Activated CD8-positive, alpha-beta T cell treated with anti-CD3 and anti-CD28 coated beads for 36 hours (primary cell): Measurements from ENCODE around the gene TRMT44. TPM values are rescaled to one million over a fixed set of nuclear protein-coding genes. Genes with fewer than 3 reads are reported as not detected.

Experiments used
- ATAC-seq: fragments of 200-7000 bp; cut with Tn5 transposase; one replicate; pipeline ENCODE4 v1.10.0; 2021; ENCODE audit warnings: mild to moderate bottlenecking, moderate library complexity
- CTCF ChIA-PET: fragments of 350-600 bp; sonication (Branson Sonifier 250); formaldehyde crosslinking; loops from one replicate; lab custom pipeline; 2021; ENCODE audit warnings: antibody characterized with exemption; lab: Charles Lee
- POLR2A ChIA-PET: fragments of 350-600 bp; sonication (Branson Sonifier 250); formaldehyde crosslinking; loops from one replicate; lab custom pipeline; 2021; ENCODE audit warnings: antibody characterized with exemption; lab: Charles Lee
- DNase-seq: peaks from one replicate; pipeline ENCODE4 v3.0.0-alpha.2; 2020
- H3K27ac Mint-ChIP-seq: one replicate; pipeline ENCODE4 v1.8.0; 2021; ENCODE audit warnings: mild to moderate bottlenecking, mixed read lengths
- H3K27me3 Mint-ChIP-seq: one replicate; pipeline ENCODE4 v1.8.0; 2021; ENCODE audit warnings: mixed read lengths
- H3K36me3 Mint-ChIP-seq: one replicate; pipeline ENCODE4 v1.8.0; 2021; ENCODE audit warnings: low read depth, mixed read lengths
- H3K4me1 Mint-ChIP-seq: one replicate; pipeline ENCODE4 v1.8.0; 2021; ENCODE audit warnings: low read depth, mixed read lengths
- H3K4me3 Mint-ChIP-seq: one replicate; pipeline ENCODE4 v1.8.0; 2021; ENCODE audit warnings: mild to moderate bottlenecking, moderate library complexity, mixed read lengths
- H3K9me3 Mint-ChIP-seq: one replicate; pipeline ENCODE4 v1.8.0; 2021; ENCODE audit warnings: mixed read lengths
- intact Hi-C: fragments of 100-400 bp; cut with micrococcal nuclease; formaldehyde crosslinking; loops from one replicate; pipeline ENCODE4 v1.10.0; 2022
- total RNA-seq, 2 experiments: library from RNA; stranded (reverse); gene quantifications; one replicate each; pipeline ENCODE4 v1.2.3, GENCODE V29; 2021
- TF ChIP-seq, protein P1 (sequence below): fragments of 200-600 bp; IDR thresholded peaks from one replicate; pipeline ENCODE4 v1.8.0; 2022; ENCODE audit warnings: antibody characterized with exemption, mild to moderate bottlenecking

TRMT44 gene
- total RNA-seq, 2 experiments from 2014 or later, result 25.5 to 26.3 TPM

- TF ChIP-seq, protein P1, sequence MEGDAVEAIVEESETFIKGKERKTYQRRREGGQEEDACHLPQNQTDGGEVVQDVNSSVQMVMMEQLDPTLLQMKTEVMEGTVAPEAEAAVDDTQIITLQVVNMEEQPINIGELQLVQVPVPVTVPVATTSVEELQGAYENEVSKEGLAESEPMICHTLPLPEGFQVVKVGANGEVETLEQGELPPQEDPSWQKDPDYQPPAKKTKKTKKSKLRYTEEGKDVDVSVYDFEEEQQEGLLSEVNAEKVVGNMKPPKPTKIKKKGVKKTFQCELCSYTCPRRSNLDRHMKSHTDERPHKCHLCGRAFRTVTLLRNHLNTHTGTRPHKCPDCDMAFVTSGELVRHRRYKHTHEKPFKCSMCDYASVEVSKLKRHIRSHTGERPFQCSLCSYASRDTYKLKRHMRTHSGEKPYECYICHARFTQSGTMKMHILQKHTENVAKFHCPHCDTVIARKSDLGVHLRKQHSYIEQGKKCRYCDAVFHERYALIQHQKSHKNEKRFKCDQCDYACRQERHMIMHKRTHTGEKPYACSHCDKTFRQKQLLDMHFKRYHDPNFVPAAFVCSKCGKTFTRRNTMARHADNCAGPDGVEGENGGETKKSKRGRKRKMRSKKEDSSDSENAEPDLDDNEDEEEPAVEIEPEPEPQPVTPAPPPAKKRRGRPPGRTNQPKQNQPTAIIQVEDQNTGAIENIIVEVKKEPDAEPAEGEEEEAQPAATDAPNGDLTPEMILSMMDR, result no peak
- ATAC-seq (no peak), DNase-seq (no peak)
- Mint-ChIP-seq H3K27me3 (no peaks in the 10 kb centered on the region), H3K36me3 (no peaks in the 10 kb centered on the region), H3K4me3 (no peak overlapping the region), H3K27ac (no peak overlapping the region), H3K4me1 (no peaks in the 10 kb centered on the region), H3K9me3 (no peaks in the 10 kb centered on the region)
- ChIA-PET CTCF (interaction anchor here (1.8 kb wide), 1 partner anchor 39 kb away, joined by 6 read pairs; no protein-coding TSS in a partner anchor), POLR2A (no interaction called here)
- intact Hi-C loops, result no loop called here
These were observed 66.6 kb downstream of the TRMT44 start for GRCh38 chr4:8507196-8507570.

GRCh38 chr4:8507624-8508023 is 67.0 kb downstream of the TRMT44 start:
- Mint-ChIP-seq H3K9me3 (peaks cover under 1% of the 10 kb centered on the region), H3K4me1 (no peaks in the 10 kb centered on the region), H3K36me3 (no peaks in the 10 kb centered on the region), H3K4me3 (no peak overlapping the region), H3K27me3 (no peaks in the 10 kb centered on the region), H3K27ac (no peak overlapping the region)
- DNase-seq (no peak), ATAC-seq (no peak)
- TF ChIP-seq, protein P1, result no peak
- POLR2A ChIA-PET, result no interaction called here
- CTCF ChIA-PET, result interaction anchor here (1.8 kb wide), 1 partner anchor 39 kb away, joined by 6 read pairs; no protein-coding TSS in a partner anchor
- intact Hi-C loops, result no loop called here

DNA sequence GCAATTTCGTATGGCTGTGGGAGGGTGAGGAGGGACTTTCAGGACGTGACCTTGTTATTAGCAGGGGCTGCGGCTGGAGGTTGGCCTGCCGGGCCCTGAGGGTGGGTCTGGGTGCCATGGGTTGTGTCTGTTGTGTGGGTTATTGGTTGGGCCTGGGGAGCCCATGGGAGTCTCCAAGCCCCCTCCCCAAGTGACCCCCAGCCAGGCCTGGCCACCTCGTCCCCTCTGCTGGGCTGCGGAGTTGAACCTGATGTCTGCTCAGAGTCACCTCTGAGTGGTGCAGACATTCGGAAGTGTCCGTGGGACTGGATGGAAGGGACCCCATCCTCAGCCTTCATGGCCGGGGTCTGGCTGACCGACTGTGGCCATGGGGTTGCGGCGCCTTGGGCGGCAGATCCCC is 67.7 kb downstream of the TRMT44 start:
- peaks cover 6% of the 10 kb centered on the region for H3K9me3 Mint-ChIP-seq
- TF ChIP-seq, protein P1, result no peak
- H3K4me3 Mint-ChIP-seq, result no peak overlapping the region
- H3K4me1 Mint-ChIP-seq, result no peaks in the 10 kb centered on the region
- DNase-seq (no peak), ATAC-seq (no peak)
- CTCF ChIA-PET, result interaction anchor here (1.8 kb wide), 1 partner anchor 40 kb away, joined by 6 read pairs; no protein-coding TSS in a partner anchor
- intact Hi-C loops, result no loop called here
- H3K27me3 Mint-ChIP-seq, result no peaks in the 10 kb centered on the region
- POLR2A ChIA-PET, result no interaction called here
- no peak overlapping the region for H3K27ac Mint-ChIP-seq
- H3K36me3 Mint-ChIP-seq, result no peaks in the 10 kb centered on the region

DNA sequence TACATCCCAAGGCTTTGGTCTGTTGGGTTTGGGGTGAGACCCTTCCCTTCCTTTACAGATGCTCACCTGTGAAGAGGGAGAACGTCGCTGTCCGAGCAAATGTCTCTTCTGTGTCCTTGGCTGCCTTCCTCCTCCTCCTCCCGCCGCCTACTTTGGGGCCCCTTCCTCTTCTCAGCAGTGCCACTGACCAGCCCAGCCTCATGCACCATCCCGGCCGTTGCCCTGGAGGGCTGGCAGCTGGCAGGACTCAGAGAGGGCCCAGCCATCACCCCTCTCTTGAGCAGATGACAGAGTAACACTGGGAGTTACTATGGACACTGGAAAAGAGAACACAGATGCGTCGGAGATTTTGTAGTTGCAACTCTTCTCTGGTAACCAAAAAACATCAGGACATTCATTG is 68.2 kb downstream of the TRMT44 start:
- Mint-ChIP-seq H3K4me3 (no peak overlapping the region), H3K9me3 (peaks cover 10% of the 10 kb centered on the region), H3K27ac (no peak overlapping the region), H3K4me1 (no peaks in the 10 kb centered on the region), H3K27me3 (no peaks in the 10 kb centered on the region), H3K36me3 (no peaks in the 10 kb centered on the region)
- intact Hi-C loops, result no loop called here
- no peak for DNase-seq
- ChIA-PET POLR2A (no interaction called here), CTCF (no interaction called here)
- ATAC-seq, result no peak
- TF ChIP-seq, protein P1, result no peak

GRCh38 chr4:8509311-8509950 is 68.9 kb downstream of the TRMT44 start:
- POLR2A ChIA-PET, result no interaction called here
- Mint-ChIP-seq H3K27me3 (no peaks in the 10 kb centered on the region), H3K27ac (no peak overlapping the region), H3K9me3 (peaks cover 10% of the 10 kb centered on the region), H3K36me3 (no peaks in the 10 kb centered on the region), H3K4me1 (no peaks in the 10 kb centered on the region), H3K4me3 (no peak overlapping the region)
- CTCF ChIA-PET, result no interaction called here
- ATAC-seq (no peak), DNase-seq (no peak)
- TF ChIP-seq, protein P1, result no peak
- intact Hi-C loops, result no loop called here
